Retinal pigment epithelial cell (primary cell): Measurements from ENCODE around the gene TYRP1.
A peak's percentile ranks its signal among the peaks of the same experiment; 100 is the strongest.

Source experiments
- DNase-seq: peaks from one replicate; pipeline ENCODE4 v3.0.0-alpha.2; 2010; ENCODE audit warnings: low read depth
- H3K4me3 ChIP-seq: 2 replicates; pipeline ENCODE4 v1.5.1; 2011; ENCODE audit warnings: mild to moderate bottlenecking, low read length, control low read depth, moderate library complexity
- TF ChIP-seq, protein P1 (sequence below): conservative IDR thresholded peaks from 2 replicates; pipeline ENCODE4 v1.5.1; 2011; ENCODE audit warnings: low read depth, low read length, control low read depth, inconsistent platforms

Gene TYRP1

DNA sequence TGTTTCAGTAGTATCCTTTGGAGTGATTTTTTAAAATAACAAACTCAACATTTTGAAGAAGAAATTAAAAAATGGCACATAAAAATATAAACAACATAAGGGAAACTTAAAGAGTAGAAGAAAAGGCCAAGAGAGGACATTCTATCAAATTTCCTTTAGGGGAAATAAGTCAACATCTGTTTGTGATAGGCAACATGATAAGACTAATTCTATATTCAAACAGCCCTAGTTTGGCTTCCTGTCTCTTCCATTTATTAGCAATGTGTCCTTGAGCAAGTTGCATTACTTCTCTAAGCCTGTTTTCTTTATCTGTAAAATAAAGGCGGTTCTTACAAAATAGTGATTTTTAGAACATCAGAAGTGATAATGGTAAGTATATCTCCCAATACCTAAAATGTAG, 24.7 kb downstream of the TYRP1 start:
- TF ChIP-seq, protein P1, sequence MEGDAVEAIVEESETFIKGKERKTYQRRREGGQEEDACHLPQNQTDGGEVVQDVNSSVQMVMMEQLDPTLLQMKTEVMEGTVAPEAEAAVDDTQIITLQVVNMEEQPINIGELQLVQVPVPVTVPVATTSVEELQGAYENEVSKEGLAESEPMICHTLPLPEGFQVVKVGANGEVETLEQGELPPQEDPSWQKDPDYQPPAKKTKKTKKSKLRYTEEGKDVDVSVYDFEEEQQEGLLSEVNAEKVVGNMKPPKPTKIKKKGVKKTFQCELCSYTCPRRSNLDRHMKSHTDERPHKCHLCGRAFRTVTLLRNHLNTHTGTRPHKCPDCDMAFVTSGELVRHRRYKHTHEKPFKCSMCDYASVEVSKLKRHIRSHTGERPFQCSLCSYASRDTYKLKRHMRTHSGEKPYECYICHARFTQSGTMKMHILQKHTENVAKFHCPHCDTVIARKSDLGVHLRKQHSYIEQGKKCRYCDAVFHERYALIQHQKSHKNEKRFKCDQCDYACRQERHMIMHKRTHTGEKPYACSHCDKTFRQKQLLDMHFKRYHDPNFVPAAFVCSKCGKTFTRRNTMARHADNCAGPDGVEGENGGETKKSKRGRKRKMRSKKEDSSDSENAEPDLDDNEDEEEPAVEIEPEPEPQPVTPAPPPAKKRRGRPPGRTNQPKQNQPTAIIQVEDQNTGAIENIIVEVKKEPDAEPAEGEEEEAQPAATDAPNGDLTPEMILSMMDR, result no peak
- no peak overlapping the region for H3K4me3 ChIP-seq
- DNase-seq, result no peak

DNA sequence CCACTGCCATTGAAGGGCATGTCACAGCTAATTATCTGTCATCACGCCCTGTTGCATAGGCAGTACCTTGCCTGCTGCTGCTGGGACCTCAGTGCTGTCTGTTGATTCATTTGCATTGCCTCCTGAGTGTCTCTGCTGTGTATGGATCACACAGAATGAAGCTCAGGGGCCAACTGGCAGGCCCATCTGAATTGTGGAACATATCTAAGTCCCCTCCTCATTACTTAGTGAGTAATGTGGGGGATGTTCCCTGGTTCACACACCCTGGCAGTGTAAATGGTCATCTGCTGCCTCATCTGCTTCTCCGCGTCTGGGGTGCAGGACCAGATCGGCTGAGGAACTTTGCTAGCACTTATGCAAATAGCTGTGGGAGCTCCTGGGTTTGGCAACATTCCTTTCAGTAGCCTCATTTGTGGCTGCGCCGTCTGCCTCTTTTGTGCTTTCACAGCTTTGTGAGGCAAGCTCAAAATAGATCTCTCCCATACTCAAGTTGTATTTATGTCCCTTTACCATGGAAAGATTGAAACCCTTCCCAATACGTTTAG, 25.4 kb downstream of the TYRP1 start:
- H3K4me3 ChIP-seq, result peak overlapping the region; percentile 2
- DNase-seq, result no peak
- TF ChIP-seq, protein P1, result no peak

DNA sequence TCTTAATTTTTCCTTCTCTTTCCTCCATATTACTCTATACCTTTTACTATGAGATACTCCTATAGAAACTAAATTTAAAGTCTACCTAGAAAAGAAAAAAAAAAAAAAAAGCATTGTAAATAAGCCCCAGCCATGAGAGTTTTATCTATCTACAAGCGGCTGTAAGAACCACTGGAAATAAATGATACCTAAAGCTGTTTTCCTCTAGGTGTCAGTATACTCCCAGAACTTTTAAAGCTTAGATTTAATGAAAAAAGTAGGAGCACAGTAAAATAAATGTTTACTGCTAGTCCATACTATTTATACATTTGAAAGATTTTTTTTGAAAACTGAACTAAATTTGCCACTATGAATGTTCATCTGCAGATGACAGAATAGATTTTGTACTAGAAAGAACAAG, 26.2 kb downstream of the TYRP1 start:
- TF ChIP-seq, protein P1, result peak; percentile 49
- no peak for DNase-seq
- no peak overlapping the region for H3K4me3 ChIP-seq

DNA sequence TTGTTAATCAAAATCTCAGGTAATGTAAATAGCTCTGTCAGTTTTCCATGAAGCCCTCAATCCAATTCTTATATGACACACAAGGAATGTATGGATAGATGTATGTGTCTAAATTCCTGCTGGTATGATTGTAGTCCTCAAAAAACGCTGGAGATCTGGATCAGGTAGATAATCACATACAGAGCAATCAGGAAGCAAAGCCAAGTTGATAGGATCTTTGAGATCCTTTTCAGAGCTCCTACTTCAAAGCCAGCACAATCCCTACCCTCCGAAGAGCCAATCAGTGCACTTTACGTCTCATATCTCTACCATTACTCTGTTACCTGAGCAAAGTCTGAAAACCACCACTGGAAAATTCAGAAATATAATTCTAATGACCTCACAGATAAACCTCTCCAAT, 27.4 kb downstream of the TYRP1 start:
- TF ChIP-seq, protein P1, result no peak
- no peak overlapping the region for H3K4me3 ChIP-seq
- no peak for DNase-seq

DNA sequence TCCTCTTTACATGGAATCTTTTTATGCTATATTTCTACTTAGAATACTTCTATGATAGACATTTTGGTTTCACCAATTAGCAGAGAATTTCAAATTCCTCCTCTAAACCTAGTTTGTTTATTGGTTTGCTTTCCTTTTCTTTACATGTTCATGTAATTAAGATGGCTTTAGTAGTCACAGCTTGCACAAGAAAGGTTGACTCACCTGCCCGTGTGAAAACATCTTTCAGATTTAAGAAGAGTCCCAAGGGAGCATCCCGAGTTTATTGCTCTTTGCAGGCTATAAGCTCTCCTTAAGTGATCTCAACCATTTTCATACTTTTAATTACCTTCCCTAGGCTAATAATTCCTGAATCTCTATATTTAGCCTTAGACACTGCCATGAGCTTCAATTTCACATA, 28.9 kb downstream of the TYRP1 start:
- TF ChIP-seq, protein P1, result no peak
- H3K4me3 ChIP-seq, result no peak overlapping the region
- no peak for DNase-seq

DNA sequence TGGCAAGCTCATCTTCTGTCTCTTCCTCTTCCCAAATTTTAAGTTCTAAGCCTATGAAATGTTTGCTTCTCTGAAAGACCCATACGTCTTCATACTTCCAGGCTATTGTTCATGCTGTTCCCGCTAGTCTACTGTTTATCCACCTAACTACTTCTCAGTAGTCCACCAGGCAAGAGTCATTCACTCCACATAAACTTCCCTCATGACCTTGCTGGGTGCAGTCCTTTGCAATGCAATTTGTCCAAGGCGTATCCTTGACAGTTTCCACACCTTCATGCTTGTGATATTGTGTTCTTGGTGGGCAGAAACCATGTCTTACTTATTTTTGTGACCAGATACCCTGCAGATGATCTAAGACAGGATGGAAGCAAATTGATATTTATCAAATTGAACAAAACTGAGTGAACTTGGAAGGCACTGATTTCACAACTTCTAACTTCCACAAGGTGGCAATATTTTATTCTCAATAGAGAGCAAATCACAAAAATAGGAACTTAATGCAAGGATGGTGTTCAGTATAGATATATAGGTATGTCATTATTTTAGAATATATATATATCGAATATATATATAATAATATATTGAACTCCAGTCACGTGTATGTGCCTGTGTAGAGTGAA, 30.3 kb downstream of the TYRP1 start:
- TF ChIP-seq, protein P1, result peak; percentile 48
- no peak overlapping the region for H3K4me3 ChIP-seq
- DNase-seq, result no peak

DNA sequence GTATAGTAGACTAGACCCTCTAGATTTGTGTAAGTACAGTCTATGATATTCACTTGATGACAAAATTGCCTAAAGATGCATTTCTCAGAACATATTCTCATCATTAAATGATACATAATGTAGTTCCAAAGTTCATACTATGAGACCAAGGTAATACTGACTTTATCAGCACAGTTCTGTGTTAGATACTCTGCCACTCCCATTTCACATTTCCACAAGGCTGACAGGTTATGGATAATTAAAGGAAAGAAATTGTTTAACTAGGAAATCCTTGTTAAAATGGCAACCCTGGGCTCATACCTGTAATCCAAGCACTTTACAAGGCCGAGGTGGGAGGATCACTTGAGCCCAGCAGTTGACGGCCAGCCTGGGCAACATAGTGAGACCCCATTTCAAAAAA, 33.6 kb downstream of the TYRP1 start:
- no peak overlapping the region for H3K4me3 ChIP-seq
- TF ChIP-seq, protein P1, result no peak

More for the DNA sequence above, 33.6 kb downstream of the TYRP1 start:
- no peak for DNase-seq
